Measurements from ENCODE around the gene NR2F2. TPM values are rescaled to one million over a fixed set of nuclear protein-coding genes. Genes with fewer than 3 reads are reported as not detected.

The NR2F2 gene
- total and polyA plus RNA-seq, 2 of the 13 experiments (the other 11 are each of a cell fraction or from before 2014, with no cell fraction given), result 3.5 to 4.7 TPM

- H3K9me3 ChIP-seq (ENCODE audit: low read length), result no peaks in the 10 kb centered on the region
- H3K27ac ChIP-seq (ENCODE audit: extremely low read length, insufficient read depth, low read length), result no peak overlapping the region
- DNase-seq (ENCODE audit: low spot score), result no peak
- intact Hi-C loops (cut with micrococcal nuclease; ENCODE audit: unreplicated experiment) (loop anchor here (10.0 kb wide), 1 partner anchor 265 kb away; no protein-coding TSS in a partner anchor), in situ Hi-C loops (cut with HindIII; ENCODE audit: extremely low pct_ligation_motif_present, low pct_unique_long_range_greater_than_20kb) (no loop called here)
- no peaks in the 10 kb centered on the region for H4K20me1 ChIP-seq (ENCODE audit: insufficient read depth, low read length)
- H2AFZ ChIP-seq (ENCODE audit: low read length), result no peak overlapping the region
- ChIA-PET POLR2A (no interaction called here), CTCF (ENCODE audit: low intra/inter-chr PET ratio, low total read pairs) (no interaction called here)
- FAIRE-seq, result no peak
- peaks cover 14% of the 10 kb centered on the region for H3K4me1 ChIP-seq (ENCODE audit: insufficient read depth, low read length)
- no peak for ATAC-seq
- no peak overlapping the region for H3K9ac ChIP-seq (ENCODE audit: insufficient read depth, low read depth, low read length)
- H3K27me3 ChIP-seq (ENCODE audit: control insufficient read depth in 1 of 2, insufficient read depth in 2 of 2, low read length in 2 of 2), result no peaks in the 10 kb centered on the region
- H3K36me3 ChIP-seq (replicated peaks in 1 of 2; ENCODE audit: control insufficient read depth in 1 of 2, insufficient read depth in 2 of 2, low read length in 2 of 2), result no peaks in the 10 kb centered on the region
- WGBS (ENCODE audit: low lambda C conversion rate), result 100% methylated on average over 2 of the region's 2 CpGs
- BruUV-seq (replicated peaks), result no TSS peak
- H3K4me3 ChIP-seq (replicated peaks in 1 of 3; ENCODE audit: insufficient read depth in 1 of 3, low read depth in 2 of 3, low read length in 3 of 3), result no peak overlapping the region
- TF ChIP-seq ZBTB42 (CRISPR knock-in tag; IDR thresholded peaks at IDR 0.05), result no peak
- no peak for TF ChIP-seq NFE2L2 (IDR thresholded peaks at IDR 0.05; ENCODE audit: low read length)
- no peak for TF ChIP-seq FOXO1 (CRISPR knock-in tag; IDR thresholded peaks at IDR 0.05)
- no peak for TF ChIP-seq MAFG (CRISPR knock-in tag; IDR thresholded peaks at IDR 0.05)
- no peak for TF ChIP-seq RFXANK (CRISPR knock-in tag; IDR thresholded peaks at IDR 0.05)
- no peak for TF ChIP-seq ZNF7 (CRISPR knock-in tag; IDR thresholded peaks at IDR 0.05)
- no peak for TF ChIP-seq IRF2 (CRISPR knock-in tag; IDR thresholded peaks at IDR 0.05)
- H3K79me2 ChIP-seq (ENCODE audit: insufficient read depth, low read length), result no peaks in the 10 kb centered on the region
- no peak overlapping the region for H3K4me2 ChIP-seq (ENCODE audit: low read depth, low read length)
Measured at GRCh38 chr15:96320107-96320506, 10.4 kb upstream of the NR2F2 start.

- CTCF ChIA-PET (ENCODE audit: low intra/inter-chr PET ratio, low total read pairs), result no interaction called here
- Histone ChIP-seq H3K4me3 (replicated peaks in 1 of 3; ENCODE audit: insufficient read depth in 1 of 3, low read depth in 2 of 3, low read length in 3 of 3) (no peak overlapping the region), H3K79me2 (ENCODE audit: insufficient read depth, low read length) (no peaks in the 10 kb centered on the region), H3K27ac (ENCODE audit: extremely low read length, insufficient read depth, low read length) (no peak overlapping the region), H3K4me1 (ENCODE audit: insufficient read depth, low read length) (peaks cover 23% of the 10 kb centered on the region), H3K36me3 (replicated peaks in 1 of 2; ENCODE audit: control insufficient read depth in 1 of 2, insufficient read depth in 2 of 2, low read length in 2 of 2) (no peaks in the 10 kb centered on the region), H3K27me3 (ENCODE audit: control insufficient read depth in 1 of 2, insufficient read depth in 2 of 2, low read length in 2 of 2) (no peaks in the 10 kb centered on the region), H4K20me1 (ENCODE audit: insufficient read depth, low read length) (no peaks in the 10 kb centered on the region), H3K9ac (ENCODE audit: insufficient read depth, low read depth, low read length) (no peak overlapping the region), H3K9me3 (ENCODE audit: low read length) (no peaks in the 10 kb centered on the region), H2AFZ (ENCODE audit: low read length) (no peak overlapping the region), H3K4me2 (ENCODE audit: low read depth, low read length) (no peak overlapping the region)
- POLR2A ChIA-PET, result no interaction called here
- no TSS peak for BruUV-seq (replicated peaks)
- DNase-seq (ENCODE audit: low spot score) (no peak), ATAC-seq (no peak), FAIRE-seq (no peak)
- intact Hi-C loops (cut with micrococcal nuclease; ENCODE audit: unreplicated experiment), result loop anchor here (10.0 kb wide), 1 partner anchor 264 kb away; no protein-coding TSS in a partner anchor
- TF ChIP-seq HBP1 (CRISPR knock-in tag; IDR thresholded peaks at IDR 0.05; ENCODE audit: low read depth) (no peak), ZNF569 (CRISPR knock-in tag; IDR thresholded peaks at IDR 0.05; ENCODE audit: borderline replicate concordance) (no peak), ZNF615 (CRISPR knock-in tag; IDR thresholded peaks at IDR 0.05; ENCODE audit: borderline replicate concordance) (no peak), SOX6 (IDR thresholded peaks at IDR 0.05) (no peak), SOX6 (CRISPR knock-in tag; IDR thresholded peaks at IDR 0.05) (no peak), ZNF292 (CRISPR knock-in tag; IDR thresholded peaks at IDR 0.05; ENCODE audit: borderline replicate concordance, low read depth) (no peak), RARG (CRISPR knock-in tag; IDR thresholded peaks at IDR 0.05; ENCODE audit: low read depth) (no peak), KDM3A (CRISPR knock-in tag; IDR thresholded peaks at IDR 0.05; ENCODE audit: low read depth) (no peak), ZNF251 (CRISPR knock-in tag; IDR thresholded peaks at IDR 0.05) (no peak), MIER2 (CRISPR knock-in tag; IDR thresholded peaks at IDR 0.05) (no peak)
- TF ChIP-seq, protein P1, sequence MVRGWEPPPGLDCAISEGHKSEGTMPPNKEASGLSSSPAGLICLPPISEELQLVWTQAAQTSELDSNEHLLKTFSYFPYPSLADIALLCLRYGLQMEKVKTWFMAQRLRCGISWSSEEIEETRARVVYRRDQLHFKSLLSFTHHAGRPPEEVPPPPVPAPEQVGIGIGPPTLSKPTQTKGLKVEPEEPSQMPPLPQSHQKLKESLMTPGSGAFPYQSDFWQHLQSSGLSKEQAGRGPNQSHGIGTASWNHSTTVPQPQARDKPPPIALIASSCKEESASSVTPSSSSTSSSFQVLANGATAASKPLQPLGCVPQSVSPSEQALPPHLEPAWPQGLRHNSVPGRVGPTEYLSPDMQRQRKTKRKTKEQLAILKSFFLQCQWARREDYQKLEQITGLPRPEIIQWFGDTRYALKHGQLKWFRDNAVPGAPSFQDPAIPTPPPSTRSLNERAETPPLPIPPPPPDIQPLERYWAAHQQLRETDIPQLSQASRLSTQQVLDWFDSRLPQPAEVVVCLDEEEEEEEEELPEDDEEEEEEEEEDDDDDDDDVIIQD (CRISPR knock-in tag; IDR thresholded peaks at IDR 0.05; ENCODE audit: low read depth), result no peak
- in situ Hi-C loops (cut with HindIII; ENCODE audit: extremely low pct_ligation_motif_present, low pct_unique_long_range_greater_than_20kb), result no loop called here
- WGBS (ENCODE audit: low lambda C conversion rate), result 91% methylated on average over 28 of the region's 28 CpGs
Measured at GRCh38 chr15:96320703-96321638, 9.5 kb upstream of the NR2F2 start.
